Dendritic cell treated with granulocyte-macrophage colony-stimulating factor and Interleukin-4, amounts not matched to agents 40 ng/mL and 50 ng/mL, for 4 days (primary cell): ENCODE measurements around the gene NFATC2.
A peak's percentile ranks its signal among the peaks of the same experiment; 100 is the strongest.
"Not testable (repeated sequence)": the region's sequence is repeated elsewhere in the genome, so short reads cannot be mapped to it uniquely, and the experiment has no call there.

Experiments used
- H3K27ac Mint-ChIP-seq: one replicate; pipeline ENCODE4 v1.8.0; 2022; ENCODE audit warnings: mild to moderate bottlenecking, mixed read lengths
- H3K27me3 Mint-ChIP-seq: one replicate; pipeline ENCODE4 v1.8.0; 2022; ENCODE audit warnings: mild to moderate bottlenecking, mixed read lengths
- H3K36me3 Mint-ChIP-seq: one replicate; pipeline ENCODE4 v1.8.0; 2022; ENCODE audit warnings: low read depth, mixed read lengths
- H3K4me1 Mint-ChIP-seq: one replicate; pipeline ENCODE4 v1.8.0; 2022; ENCODE audit warnings: low read depth, mixed read lengths
- H3K4me3 Mint-ChIP-seq: one replicate; pipeline ENCODE4 v1.8.0; 2022; ENCODE audit warnings: mild to moderate bottlenecking, moderate library complexity, mixed read lengths
- H3K9me3 Mint-ChIP-seq: one replicate; pipeline ENCODE4 v1.8.0; 2022; ENCODE audit warnings: mixed read lengths
- intact Hi-C: fragments of 100-400 bp; cut with micrococcal nuclease; formaldehyde crosslinking; loops from one replicate; pipeline ENCODE4 v1.15.0; 2022

Gene NFATC2

DNA sequence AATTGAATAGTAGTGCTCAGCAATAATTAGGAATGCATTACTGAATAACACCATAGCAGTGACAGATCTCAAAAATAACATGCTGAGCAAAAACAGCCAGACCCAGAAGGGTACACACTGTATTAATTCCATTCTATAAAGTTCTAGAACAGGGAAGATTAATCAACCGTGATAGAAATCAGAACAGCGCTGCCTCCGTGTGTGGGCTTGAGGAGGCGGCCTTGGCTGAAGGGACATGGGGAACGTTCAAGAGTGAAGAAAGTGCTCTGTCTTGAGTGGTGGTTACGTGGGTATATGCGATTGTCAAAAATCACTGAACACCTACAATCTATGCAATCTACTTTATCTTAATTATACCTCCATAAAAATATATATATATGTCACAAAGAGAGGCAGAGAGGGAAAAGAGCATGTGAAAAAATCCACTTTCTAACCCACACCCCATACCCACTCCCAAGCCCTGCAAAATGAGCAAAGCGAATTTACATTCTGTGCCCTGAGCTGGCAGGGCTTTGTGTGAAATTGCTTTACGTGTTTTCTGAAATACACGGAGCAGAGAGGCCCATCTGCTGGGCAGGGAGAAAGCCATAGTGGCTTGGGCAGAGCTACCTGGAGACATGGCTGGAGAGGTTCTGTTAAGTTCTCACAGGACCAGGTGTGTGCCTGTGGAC lies 74.4 kb downstream of the NFATC2 start:
- H3K9me3 Mint-ChIP-seq: no peaks in the 10 kb centered on the region
- no peak overlapping the region for H3K4me3 Mint-ChIP-seq
- peaks cover 91% of the 10 kb centered on the region for H3K36me3 Mint-ChIP-seq
- H3K27ac Mint-ChIP-seq: no peak overlapping the region
- intact Hi-C loops: no loop called here
- peaks cover 10% of the 10 kb centered on the region for H3K4me1 Mint-ChIP-seq
- no peaks in the 10 kb centered on the region for H3K27me3 Mint-ChIP-seq

DNA sequence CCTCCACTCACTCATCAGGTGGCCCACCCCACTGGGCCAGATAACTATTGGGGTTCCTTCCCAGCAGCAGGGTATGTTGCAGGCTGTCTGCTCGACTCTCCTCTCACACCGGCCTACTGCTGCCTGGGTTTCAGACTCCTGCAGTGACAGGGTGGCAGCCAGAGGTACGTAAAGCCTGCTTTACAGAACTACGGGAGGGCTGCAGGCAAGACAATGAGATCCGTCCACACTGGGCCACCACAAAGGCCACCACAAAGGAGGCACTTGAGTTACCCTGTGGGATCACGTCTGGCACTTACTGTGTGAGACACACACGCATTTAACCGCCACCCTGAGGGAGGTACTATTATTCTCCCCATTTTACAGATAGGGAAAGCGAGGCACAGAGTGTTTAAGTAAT lies 78.5 kb downstream of the NFATC2 start:
- intact Hi-C loops: no loop called here
- no peak overlapping the region for H3K27ac Mint-ChIP-seq
- H3K36me3 Mint-ChIP-seq: peaks cover 83% of the 10 kb centered on the region
- no peak overlapping the region for H3K4me3 Mint-ChIP-seq
- H3K9me3 Mint-ChIP-seq: no peaks in the 10 kb centered on the region
- H3K4me1 Mint-ChIP-seq: peaks cover 12% of the 10 kb centered on the region
- peaks cover 2% of the 10 kb centered on the region for H3K27me3 Mint-ChIP-seq

DNA sequence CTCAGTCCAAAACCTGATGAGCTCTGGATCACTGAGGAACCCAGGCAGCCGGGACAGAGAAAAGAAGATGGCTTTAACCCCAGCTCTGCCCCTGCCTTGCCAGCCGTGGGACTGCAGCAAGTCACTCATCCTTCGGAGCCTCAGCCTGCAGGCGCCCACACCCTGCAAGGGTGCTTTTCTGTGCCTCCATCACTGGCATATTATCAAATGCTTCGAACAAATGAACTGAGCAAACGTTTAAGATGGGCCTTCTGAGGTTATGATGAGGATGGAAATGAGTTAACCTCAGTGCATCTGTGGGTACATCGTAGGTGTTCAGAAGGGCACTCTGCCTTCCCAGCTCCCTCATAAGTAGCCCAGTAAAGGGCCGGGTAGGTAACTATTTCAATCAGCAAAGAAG lies 79.0 kb downstream of the NFATC2 start:
- Mint-ChIP-seq H3K27ac (no peak overlapping the region), H3K9me3 (no peaks in the 10 kb centered on the region), H3K4me1 (peaks cover 12% of the 10 kb centered on the region), H3K27me3 (peaks cover 2% of the 10 kb centered on the region), H3K36me3 (peaks cover 83% of the 10 kb centered on the region), H3K4me3 (no peak overlapping the region)
- intact Hi-C loops: no loop called here

DNA sequence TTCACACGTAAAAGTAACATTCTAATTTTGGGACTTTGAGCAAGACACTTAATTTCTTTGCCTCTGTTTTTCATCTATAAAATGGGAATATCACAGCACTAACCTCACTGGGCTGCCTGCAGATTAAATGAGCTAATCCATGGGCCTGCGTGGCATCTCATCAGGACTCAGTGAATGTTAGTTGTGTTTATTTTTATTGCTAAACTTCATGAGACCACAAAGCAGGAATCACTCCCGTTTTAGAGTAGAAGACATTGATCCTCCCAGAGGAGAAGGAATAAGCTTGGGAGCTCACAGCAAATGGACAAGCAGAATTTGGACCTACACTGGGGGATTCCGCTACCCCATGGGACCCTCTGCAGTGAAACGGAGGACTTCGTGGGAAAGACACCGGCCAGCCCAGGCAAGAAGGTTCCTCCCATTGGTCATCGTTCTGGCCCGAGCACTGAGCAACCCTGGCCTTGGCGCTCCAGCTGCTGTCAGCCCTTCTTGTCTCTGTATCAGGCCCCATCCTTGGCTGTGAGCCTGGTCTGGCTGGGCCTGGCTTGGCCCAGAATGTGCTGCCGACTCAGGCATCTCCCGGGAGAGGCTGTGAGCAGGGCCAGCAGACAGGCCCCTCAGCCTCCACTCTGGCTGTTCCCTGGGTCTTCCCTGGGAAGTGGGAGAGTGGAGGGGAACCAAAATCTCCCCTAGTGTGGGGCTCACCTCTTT lies 79.8 kb downstream of the NFATC2 start:
- Mint-ChIP-seq H3K27me3 (peaks cover 2% of the 10 kb centered on the region), H3K36me3 (peaks cover 81% of the 10 kb centered on the region), H3K9me3 (no peaks in the 10 kb centered on the region), H3K4me3 (no peak overlapping the region), H3K4me1 (peaks cover 12% of the 10 kb centered on the region), H3K27ac (no peak overlapping the region)
- intact Hi-C loops: no loop called here

DNA sequence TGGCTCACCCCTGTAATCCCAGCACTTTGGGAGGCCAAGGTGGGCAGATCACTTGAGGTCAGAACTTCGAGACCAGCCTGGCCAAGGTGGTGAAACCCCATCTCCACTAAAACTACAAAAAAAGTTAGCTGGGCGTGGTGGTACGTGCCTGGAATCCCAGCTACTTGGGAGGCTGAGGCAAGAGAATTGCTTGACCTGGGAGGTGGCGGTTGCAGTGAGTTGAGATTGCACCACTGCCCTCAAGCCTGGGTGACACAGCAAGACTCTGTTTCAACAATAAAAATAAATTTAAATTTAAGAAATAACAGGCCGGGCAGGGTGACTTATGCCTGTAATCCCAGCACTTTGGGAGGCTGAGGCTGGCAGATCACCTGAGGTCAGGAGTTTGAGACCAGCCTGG lies 80.7 kb downstream of the NFATC2 start:
- Mint-ChIP-seq H3K4me1 (peaks cover 16% of the 10 kb centered on the region), H3K36me3 (peaks cover 80% of the 10 kb centered on the region)
- H3K9me3 Mint-ChIP-seq, H3K4me3 Mint-ChIP-seq, H3K27ac Mint-ChIP-seq, H3K27me3 Mint-ChIP-seq, intact Hi-C loops: not testable (repeated sequence)

DNA sequence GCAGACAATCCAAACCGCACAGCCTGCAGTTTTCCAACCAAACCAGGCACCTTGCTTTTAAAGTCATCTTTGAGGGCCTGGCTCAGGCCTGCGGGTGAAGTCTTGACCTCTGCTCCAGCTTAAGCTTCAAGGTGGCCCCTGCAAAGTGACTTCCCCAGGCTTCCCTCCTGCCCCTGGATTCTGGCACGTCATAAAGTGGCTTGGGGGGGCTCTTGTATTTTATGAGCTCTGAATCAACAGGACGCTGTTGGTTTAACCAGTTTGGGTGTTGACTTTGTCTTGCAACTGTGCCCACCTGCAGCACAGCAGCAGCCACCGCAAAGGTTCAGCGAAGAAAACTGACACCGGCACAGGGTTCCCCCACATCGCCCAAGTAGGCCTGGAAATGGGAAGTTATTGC lies 81.2 kb downstream of the NFATC2 start:
- H3K36me3 Mint-ChIP-seq: peaks cover 75% of the 10 kb centered on the region
- H3K9me3 Mint-ChIP-seq: no peaks in the 10 kb centered on the region
- intact Hi-C loops: no loop called here
- H3K27me3 Mint-ChIP-seq: peaks cover 2% of the 10 kb centered on the region
- H3K4me3 Mint-ChIP-seq: no peak overlapping the region
- peak overlapping the region; percentile 12 for H3K27ac Mint-ChIP-seq
- H3K4me1 Mint-ChIP-seq: peaks cover 22% of the 10 kb centered on the region

DNA sequence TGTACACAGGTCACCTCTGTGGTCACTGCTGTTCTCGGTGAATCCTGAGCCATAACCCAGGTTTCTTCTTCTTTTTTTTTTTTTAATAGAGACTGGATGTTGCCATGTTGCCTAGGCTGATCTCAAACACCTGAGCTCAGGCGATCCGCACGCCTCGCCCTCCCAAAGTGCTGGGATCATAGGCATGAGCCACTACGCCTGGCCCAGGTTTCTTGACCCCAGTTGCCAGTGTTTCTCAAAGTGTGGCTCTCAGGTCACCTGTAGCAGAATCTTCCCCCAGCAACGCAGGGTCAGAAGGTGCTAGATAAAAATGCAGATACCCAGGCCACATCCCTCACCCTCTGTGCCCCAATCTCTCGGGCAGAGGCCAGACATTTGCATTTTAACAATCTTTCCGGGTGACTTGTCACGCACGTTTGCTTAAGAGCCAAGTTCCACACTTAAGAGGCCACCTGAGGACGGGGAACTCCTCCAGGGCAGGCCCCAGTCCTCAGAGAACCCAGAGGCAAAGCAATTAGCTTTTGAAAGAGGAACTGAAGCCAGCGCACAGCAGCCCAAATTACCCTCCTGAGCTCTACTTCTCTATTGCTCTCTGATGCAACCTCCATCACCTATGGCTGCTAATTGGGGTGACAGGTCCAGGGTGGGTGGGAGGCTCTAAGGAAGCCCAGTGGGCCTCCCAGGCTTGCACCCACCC lies 81.8 kb downstream of the NFATC2 start:
- Mint-ChIP-seq H3K9me3 (no peaks in the 10 kb centered on the region), H3K36me3 (peaks cover 69% of the 10 kb centered on the region), H3K4me1 (peaks cover 22% of the 10 kb centered on the region), H3K27me3 (peaks cover 2% of the 10 kb centered on the region), H3K4me3 (no peak overlapping the region), H3K27ac (peak overlapping the region; percentile 12)
- intact Hi-C loops: no loop called here

DNA sequence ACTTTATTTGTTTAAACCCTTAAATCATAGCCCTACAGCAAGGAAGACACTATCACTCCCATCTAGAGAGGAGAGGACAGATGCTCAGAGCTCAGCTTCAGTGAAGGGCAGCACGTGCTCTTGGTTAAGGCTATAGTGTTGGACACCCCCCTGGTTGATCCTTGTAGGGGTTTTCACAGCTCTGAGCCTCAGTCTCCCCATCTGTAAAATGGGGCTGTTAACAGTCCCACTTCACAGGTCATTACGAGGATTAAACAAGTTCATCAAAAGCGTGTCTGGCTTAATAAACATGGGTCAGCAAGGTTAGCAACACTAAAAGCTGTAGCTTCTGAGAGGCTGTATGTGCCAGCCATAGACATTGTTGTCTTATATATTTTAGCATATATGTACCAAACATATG lies 82.4 kb downstream of the NFATC2 start:
- Mint-ChIP-seq H3K4me3 (no peak overlapping the region), H3K27me3 (peaks cover 2% of the 10 kb centered on the region), H3K4me1 (peaks cover 22% of the 10 kb centered on the region), H3K9me3 (no peaks in the 10 kb centered on the region), H3K36me3 (peaks cover 67% of the 10 kb centered on the region), H3K27ac (no peak overlapping the region)
- intact Hi-C loops: no loop called here

DNA sequence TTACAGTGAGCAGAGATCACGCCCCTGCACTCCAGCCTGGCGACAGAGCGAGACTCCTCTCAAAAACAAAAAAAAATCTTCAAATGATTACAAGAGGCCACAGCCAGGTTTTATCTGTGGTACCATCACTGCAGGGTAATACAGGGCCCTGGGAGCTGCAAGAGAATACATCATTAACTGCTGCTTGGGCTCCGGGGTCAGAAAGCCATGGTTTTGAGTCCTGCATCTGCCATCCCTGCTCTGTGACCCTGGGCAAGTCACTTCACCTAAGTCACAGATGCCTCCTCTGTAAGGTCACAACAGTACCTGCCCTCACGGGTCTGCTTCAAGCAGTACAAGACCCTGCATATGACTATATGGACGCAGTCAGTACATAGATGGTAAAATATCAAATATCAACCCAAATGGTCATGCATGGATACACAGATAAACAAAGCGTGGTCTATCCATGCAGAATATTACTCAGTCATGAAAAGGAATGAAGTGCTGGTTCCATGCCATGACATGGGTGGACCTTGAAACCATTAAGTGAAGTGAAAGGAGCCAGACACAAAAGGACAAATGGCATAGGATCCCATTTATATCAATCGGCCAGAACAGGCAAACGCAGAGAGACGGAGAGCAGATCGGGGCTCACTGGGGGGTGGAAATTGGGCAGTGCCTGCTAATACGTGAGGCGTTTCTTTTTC lies 83.6 kb downstream of the NFATC2 start:
- Mint-ChIP-seq H3K27me3 (peaks cover 2% of the 10 kb centered on the region), H3K9me3 (no peaks in the 10 kb centered on the region), H3K36me3 (peaks cover 67% of the 10 kb centered on the region), H3K4me3 (no peak overlapping the region), H3K27ac (no peak overlapping the region), H3K4me1 (peaks cover 22% of the 10 kb centered on the region)
- intact Hi-C loops: no loop called here

DNA sequence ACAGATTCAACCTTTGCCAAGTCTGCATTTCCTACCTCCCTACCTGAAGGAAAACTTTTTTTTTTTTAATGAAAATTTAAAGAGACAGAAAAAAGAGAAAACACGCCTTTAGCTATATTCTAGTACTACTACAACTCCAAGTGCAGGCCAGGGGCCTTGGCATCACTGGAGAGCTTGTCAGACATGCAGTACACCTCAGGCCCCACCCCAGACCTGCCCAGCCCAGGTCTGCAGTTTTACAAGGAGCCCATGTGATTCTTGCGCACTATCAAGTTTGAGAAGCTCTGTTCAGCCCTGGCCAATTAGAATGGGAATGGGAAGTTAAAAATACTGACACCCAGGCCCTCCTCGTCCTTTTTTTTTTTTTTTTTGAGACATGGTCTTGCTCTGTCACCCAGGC lies 85.0 kb downstream of the NFATC2 start:
- Mint-ChIP-seq H3K4me1 (peaks cover 22% of the 10 kb centered on the region), H3K4me3 (no peak overlapping the region), H3K36me3 (peaks cover 64% of the 10 kb centered on the region), H3K27ac (no peak overlapping the region), H3K9me3 (no peaks in the 10 kb centered on the region), H3K27me3 (peaks cover 2% of the 10 kb centered on the region)
- intact Hi-C loops: no loop called here

DNA sequence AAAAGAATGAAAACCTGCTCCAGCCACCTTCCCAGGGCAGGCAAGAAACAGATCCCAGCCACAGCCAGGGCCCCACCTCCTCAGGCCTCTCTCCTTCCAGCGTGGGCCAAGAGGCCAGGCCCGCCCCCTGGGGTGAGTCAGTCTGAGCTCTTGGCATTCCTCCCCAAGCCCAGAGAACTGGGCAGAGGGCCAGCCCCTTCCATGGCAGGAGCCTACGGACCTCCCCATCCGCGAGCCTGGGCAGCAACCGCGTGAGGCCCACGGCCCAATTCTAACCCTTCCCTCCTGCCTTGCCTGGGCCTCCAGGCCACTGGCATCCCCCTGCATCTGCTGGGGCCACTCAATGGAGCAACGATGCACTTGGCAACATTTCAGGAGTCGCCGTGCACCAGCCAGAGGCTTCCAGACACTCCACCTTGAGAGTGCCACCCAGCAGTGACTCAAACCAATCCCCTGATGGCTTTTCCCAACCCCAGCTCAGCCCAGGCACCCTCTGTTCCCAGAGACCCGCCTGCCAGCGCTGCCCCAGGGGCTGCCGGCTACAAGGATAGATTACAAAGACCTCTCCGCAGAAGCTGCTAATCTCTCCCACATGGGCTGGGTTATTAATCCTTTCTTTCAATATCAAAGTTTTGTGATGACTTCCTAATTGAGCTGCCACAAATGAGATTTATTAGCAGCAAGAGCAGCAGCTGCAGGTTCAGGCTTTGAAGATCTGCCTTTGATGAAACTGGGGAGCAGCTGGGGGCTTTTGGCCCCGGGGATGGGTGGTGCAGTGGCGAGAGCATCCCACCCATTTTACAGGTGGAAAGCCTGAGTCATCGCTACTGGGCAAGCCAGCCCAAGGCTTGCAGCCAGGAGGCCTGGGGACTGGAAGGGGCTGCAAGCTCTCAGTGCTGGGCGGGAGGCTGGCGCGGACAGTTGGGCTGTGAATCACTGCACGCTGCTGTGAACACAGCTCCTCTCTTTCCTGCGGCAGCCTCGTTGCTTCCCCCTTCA lies 85.7 kb downstream of the NFATC2 start:
- Mint-ChIP-seq H3K4me1 (peaks cover 22% of the 10 kb centered on the region), H3K4me3 (no peak overlapping the region), H3K27ac (no peak overlapping the region), H3K9me3 (no peaks in the 10 kb centered on the region), H3K27me3 (peaks cover 2% of the 10 kb centered on the region), H3K36me3 (peaks cover 70% of the 10 kb centered on the region)
- intact Hi-C loops: no loop called here

DNA sequence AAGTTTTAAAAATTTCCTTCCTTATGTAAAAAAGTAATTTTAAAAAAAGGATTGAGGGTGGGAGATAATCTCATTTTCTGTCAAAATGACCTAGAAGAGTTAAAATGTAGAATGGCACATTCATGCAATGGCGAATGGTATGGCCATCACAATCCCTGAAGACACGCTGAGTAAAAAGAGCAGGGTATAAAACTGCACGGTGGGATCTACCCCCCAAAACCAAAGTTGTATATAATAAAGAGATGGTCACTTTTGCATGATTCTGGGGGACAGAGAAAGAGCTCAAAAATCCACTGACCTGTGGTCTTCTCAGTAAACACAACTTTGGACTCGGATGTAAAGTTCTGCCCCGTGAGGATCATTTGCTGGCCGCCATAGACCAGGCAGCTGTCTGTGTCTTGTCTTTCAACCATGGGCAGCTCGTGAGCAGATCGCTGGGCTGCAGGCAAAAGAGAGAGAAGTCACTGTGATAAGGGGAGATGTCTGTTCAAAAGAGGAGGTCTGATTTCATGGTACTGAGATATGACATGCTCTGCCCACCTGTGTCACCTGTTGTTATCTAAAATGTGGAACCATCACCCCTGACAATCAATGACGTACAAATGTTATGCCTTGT lies 88.2 kb downstream of the NFATC2 start:
- H3K27me3 Mint-ChIP-seq: peaks cover 2% of the 10 kb centered on the region
- H3K4me1 Mint-ChIP-seq: peaks cover 10% of the 10 kb centered on the region
- H3K36me3 Mint-ChIP-seq: peaks cover 58% of the 10 kb centered on the region
- no peak overlapping the region for H3K27ac Mint-ChIP-seq
- H3K4me3 Mint-ChIP-seq: no peak overlapping the region
- intact Hi-C loops: no loop called here
- H3K9me3 Mint-ChIP-seq: no peaks in the 10 kb centered on the region
